ENCODE data around the gene RHBDF2.
A peak's percentile ranks its signal among the peaks of the same experiment; 100 is the strongest.

Gene RHBDF2

DNA sequence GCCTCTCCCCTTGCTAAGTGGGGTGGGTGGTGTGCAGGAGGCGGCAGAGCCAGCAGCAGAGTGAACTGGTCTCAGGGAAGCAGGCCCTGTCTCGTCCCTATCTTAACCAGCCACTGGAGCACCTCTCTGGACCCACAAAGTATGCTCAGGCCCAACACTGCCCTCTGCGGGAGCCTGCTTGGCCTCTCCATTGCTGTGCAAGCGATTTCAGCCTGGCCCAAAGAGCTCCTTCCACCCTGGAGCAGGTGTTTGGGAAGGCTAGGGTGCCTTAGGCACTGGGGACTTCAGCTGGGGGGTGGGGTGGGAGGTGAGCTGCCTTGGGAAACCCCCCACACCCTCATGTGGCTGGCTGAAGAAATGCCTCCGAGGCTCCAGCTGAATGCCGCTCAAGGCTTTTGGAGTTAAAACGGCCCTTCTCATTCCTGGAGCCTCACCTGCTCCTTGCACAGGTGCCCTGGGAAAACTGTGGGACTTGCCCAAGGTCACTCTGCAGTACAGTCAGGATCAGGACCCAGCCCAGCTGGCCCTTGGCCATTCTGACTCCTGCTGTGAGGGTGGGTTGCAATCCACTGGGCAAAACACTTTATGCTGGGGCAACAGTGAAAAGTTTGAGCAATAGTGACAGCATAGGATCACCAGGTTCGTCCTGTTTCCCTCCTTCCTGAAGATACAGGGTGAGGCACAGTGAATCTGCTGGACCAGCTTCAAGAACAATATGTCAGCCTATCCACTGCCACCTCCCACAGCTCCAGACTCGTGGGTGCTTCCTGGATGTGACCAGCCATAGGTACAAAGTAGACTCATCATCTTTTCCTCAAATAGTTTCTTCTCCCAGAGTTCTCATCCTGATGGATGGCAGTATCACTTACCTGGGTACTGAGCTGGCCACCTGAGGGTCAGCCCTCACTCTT is 42.4 kb downstream of the RHBDF2 start:
- peak; percentile 44 for DNase-seq

DNA sequence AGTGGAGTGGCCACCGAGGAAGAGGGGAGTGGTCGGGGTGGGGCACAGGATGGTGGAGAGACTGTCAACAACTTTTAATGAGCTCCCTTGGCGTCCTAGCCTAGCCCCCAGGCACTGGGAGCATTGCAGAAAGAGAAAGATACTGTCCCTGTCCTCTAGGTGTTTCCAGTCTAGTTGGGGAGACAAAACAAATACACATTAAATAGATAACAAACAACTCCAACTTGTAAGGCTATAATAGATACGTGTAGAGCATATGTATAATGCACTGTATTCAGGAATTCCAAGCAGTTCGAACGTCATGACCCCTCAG is 47.8 kb downstream of the RHBDF2 start:
- no peak for DNase-seq

DNA sequence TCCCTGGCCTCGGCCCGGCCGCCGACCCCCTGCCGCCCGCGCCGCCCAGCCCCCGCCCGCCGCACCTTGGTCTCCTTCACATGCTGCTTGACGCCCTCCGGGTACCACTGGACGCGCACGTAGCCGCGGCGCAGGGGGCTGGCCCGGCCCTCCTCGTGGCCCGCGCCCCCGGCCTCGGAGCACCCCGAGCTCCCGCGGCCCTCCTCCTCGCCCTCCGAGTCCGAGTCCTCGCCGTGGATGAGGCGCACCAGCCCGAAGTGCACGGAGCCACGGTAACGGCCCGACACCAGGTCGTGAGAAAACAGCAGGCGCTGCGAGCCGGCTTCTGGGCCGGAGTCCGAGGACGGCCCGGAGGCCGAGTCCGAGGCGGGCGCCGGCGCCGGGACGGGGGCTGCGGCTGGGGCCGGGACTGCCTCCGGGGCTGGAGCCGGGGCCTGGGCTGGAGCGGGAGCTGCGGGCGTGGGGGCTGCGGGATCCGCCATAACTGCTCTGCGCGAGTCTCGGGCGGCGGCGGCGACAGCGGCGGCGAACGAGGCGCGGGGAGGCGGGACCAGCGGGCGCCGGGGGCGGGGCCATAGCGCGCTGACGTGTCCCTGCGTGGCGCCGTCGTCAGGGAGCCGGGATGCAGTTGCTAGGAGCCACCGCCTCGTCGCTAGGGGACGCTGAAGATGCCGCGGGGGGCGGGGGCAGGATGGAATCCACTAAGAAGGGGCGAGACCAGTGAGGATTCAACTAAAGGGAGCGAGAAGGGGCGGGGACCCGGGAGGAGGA is 48.4 kb downstream of the RHBDF2 start, which contains the start of gene UBE2O:
Gene UBE2O, minus strand, starts transcription at position 493 of the 771 bp plus-strand sequence. Its CDS starts 11 bp downstream, at position 482.
- peak; percentile 86 for DNase-seq

DNA sequence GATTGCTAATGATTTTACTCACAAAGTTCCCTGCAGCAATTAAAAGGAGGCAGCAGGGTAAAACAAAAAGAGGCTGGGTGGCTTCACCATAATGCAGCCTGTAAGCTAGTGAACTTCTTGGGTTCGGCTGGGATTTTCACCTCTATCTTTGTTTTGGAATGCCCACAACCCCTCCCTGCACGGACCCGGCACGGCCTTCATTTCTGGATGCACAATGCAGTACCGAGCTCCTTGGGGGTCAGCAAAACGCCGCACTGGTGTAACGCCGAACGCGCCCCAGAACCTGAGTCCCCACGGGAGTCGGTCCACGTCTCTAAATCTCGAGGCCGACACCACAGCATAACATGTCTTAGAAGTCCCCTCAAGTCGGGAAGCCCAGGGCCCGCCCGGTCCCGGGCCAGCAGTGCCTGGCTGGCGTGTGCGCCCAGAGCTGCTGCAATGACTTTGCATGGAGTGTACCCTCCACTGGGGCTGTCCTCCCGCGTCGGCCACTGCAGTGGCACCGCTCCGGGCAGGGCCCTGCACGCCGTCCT is 49.0 kb downstream of the RHBDF2 start:
- DNase-seq, result no peak

DNA sequence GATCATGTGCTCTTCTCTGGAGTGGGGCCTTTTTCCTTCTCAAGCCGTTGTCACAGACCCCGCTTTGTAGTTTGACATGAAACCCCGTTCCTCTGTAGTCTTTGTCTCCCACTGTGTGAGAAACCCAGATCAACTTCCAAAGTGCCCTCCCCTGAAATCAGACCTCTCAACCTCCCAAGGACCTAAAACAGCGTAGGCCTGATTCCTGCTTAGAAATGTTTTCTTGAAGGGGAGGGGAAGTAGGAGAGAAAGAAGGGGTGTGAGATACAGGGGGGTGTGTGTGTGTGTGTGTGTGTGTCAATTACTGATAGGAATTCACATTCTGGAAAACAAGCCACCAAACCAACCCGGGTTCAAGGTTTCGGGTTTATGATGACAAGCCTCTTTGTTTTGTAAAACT is 49.7 kb downstream of the RHBDF2 start:
- no peak for DNase-seq

DNA sequence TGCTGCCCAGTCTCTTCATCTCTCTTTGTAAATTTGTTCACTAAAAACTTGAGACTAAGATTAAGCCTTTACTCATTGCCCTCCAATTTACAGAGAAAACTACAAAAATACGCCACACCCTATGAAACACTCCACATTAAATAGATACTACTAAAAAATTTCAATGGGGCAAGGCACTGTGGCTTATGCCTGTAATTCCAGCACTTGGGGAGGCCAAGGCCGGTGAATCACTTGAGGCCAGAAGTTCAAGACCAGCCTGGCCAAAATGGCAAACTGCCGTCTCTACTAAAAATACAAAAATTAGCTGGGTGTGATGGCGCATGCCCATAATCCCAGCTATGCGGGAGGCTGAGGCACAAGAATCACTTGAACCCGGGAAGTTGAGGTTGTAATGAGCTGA is 52.1 kb downstream of the RHBDF2 start:
- no peak for DNase-seq

DNA sequence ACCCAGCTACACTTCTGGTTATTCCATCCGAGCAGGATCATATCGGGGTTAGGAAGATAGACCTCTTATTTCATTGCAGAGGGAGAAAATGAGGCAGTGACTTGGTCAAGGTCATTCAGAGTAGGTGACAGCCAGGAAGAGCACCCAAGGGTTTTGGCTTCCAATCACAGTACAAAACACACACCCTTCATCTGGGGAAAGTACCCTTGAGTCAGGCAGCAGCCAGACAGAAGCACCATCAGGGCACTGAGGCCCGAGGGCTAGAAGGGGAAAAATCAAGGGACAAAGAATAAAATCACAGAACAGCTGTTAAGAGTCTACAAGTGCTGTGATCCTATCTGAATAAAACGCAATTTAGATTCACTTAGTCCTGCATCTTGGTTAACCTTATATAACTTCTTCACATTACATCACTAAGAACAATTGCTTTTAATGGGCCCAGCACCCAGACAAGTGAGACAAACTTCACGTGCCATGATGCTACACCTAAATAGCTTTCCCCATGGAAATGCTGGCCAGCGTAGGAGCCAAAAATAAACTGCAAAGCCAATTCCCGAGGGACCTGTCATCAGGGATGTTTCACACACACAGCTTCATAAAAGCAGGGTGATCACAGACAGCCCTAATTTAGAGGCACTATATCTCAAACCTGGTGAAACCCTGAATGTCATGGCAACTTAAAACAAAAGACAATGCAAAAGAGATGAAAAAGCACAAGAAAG is 53.1 kb downstream of the RHBDF2 start:
- peak; percentile 25 for DNase-seq

DNA sequence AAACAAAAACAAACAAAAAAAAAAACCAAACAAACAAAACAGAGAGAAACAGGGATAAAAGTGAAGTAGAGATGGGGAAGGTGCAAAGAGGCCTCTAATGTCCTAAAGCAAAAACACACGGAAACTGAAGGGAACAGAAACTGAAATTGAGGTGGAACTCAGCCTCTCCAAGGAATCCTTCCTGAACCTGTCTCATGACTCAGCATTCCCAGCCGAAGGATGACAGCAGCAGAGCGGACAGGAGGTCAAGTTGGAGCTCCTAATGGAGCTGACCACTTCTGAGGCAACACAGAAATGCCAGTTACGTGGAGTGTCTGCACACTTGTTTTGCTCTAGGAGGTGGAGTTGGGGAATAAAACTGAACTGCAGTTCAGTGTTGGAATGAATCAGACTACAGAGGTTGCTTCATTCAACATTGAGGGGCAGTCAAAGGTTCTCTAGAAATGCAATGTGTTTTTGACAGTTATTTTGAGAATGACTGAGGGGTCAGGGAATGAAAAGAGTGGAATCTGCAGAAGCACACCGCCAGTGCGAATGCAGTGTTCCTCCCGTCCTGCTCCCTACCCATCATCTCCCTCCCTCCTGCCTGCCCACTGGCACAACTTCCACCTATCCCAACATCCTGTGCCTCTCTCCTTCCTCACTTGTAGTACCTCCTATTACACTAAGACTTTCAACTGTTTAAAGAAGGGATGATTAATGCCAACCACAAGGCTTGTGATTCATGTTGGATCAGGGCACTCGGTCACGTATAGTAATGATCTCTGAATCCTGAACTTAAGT is 54.6 kb downstream of the RHBDF2 start:
- DNase-seq, result peak; percentile 56

DNA sequence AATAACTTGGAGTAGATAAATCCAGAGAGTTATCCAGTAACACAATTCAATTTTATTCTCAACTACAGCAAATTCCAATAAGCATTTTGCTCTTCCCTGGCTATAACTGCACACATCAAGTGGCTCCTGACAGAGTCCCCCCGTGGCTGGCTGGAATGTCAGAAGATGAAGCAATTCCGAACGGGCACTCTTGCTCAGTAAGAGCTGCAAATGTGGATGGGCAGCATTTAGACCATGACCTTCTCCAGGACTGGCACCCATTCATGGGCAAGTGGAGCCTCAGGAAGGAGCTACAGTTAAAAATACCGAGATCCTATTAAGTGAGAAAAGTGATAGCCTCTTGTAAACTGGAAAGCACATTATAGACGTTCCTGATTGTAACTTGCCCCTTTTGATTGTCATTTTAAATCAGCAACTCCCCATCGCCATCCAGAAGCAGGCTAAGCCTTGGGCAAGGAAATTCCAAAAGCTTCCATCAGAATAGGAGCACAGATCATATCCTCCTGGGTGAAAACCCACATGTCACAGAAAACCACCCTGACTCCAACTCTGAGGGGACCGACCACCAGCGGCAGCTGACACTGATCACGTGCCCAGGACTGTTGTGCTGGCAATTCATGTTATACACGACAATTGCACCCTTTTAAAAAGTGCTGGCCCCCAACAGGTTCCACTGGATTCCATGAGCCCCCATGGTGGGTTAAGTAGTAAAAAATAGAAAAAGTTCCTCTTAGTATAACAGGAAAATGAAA is 55.4 kb downstream of the RHBDF2 start:
- no peak for DNase-seq

DNA sequence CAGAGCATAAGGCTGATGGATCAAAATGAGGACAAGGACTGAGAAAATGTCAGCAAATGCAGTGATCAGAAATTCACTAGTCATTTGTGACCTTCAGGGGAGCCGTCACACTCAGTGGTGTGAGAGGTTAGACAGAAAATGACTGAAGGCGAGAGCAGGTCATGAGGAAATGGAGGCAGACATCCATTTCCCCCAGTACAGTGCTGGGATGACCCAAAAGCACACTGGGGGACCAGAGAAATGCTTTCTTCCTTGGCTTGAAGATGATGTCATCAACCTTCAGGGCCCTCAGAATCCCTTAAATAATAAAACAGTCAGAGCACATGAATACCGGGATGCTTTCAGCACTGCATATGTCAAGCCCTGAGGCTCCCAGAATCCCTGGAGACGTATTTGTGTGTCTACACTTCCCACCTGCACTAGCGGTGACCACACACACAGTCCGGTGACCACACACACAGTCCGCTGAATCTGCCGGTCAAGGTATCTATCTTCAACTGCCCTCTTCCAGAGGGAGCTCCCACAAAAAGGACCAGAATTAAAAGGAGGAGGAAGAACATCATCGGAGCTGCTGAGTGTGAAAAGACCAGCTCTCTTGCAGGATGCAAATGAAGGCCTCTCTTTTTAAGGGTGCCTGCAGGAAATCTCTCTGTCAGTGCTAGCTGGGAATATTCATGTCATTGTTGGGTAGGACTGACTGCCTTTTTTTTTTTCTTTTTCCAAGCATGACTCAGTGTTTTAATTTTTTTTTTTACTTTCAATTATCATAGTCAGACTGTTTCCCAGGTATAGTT is 56.5 kb downstream of the RHBDF2 start:
- peak; percentile 34 for DNase-seq

DNA sequence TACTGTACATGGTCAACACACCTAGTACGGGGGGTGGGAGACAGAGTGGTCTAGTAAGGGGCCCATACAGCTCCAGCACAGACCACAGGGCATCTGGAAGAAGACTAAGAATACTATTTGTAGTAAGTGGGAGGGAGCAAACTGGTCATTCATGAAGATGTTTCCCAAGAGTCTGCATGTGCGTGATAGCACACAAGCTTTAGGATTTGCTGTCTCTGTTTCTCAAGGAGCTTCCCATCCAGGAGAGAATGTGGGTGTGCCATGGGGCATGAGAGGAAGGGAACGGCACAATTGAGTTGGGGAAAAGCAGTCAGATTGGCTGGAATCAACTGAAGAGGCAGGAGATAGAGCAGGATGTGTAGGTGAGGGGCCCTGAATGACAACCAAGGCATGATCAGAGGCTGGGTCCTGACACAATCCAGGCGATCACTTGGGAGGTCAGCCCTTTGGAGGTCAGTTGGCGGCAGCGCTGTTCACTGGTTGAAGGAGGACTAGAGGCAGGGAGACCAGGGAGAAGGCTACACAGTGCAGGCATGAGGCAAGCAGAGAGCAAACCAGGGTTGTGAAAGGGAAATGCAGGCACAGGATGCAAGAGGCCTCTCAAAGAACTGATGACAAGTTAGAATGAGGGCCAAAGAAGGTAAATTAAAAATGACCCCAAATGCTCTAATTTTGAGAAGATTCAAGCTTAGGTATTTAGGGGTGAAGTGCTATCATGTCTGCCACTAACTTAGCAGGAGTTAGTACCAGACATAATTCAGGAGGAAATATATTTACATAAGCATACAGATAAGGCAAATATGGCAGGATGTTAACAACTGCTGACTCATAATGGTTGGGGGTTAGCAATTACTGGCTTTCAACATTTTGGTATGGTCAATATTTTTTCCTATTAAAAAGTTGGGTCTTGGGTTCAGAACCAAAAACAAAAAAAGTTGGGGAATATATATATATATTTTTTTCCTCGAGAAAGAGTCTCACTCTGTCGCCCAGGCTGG is 58.6 kb downstream of the RHBDF2 start:
- DNase-seq, result no peak

DNA sequence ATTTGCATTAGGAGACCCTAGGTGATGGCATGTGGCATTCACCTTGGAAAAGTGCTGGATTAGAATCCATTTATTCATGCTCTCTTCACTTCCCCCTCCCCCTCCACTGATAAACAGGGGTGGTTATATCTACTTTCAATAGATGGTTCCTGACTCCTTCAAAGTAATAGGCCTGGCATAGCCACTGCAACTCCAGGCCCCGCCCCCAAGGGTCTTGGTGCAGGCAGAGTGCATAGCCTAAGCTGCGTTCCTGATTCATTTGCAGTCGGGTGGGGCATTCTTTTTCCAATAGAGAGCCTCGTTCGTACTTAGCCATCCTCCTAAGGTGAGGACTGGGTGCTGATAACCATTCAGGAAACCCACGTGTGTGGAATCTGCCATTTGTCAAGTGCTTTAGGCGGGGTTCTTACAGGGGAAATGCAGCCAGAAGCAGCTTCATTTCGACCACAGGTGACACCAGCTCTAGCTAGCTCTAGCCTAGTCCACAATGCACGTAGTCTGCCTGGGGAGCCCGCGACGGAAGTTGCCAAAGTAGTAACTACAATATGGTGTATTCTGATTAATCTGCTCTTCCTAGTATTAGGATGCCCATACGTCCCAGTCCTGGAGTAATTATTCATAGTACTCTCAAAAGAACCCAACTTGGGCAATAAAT is 59.4 kb downstream of the RHBDF2 start:
- no peak for DNase-seq

DNA sequence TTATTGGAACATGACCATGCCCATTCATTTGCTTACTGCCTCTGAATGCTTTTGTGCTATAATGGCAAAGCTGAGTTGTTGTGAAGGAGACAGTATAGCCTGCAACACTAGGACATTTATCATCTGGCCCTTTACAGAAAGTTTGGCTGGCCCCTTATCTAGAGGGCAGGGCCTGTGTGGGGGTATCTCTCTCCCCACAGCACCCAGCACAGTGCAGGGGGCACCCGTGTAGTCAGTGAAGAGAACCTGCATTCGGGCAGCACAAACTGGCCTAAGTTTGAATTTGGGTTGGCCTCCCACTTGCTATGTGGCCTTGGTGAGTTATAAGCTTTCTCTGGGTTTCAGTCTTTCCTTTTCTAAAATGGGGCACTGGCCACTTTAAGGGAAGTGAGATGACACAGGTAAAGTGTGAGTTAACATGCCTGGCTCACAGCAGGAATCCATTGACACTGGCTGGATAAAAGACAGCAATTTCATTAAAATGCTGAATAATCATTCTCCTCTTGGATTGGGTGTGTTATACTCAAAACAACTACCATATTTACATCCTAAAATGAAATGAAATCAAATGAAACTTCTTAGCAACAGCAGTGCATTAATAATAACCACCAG is 60.4 kb downstream of the RHBDF2 start:
- DNase-seq, result no peak

DNA sequence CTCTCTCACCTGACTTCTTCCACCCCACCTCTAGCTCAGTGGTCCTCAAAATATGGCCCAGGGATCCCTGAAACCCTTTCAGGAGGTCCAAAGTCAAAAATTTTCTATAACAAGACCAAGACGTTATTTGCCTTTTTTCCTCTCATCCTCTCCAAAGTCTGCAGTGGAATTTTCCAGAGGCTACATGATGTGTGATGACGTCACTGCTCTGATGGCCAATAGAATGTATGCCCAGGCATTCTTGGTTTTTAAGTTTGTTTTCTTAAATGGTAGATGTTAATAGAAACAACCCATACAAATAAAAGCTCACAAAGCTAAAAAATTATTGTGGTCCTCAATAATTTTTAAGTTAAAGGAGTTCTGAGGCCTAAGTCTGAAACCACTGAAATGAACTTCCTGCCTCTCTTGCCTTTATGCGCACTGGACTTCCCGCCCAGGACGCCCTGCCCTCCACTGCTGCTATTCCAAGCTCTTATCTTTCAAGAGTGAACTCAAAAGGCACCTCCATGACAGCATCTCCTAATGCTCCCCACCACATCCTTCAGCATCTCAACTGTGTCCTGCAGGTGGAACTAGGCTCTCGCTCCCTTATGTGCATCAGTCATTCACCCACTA is 61.8 kb downstream of the RHBDF2 start:
- no peak for DNase-seq

DNA sequence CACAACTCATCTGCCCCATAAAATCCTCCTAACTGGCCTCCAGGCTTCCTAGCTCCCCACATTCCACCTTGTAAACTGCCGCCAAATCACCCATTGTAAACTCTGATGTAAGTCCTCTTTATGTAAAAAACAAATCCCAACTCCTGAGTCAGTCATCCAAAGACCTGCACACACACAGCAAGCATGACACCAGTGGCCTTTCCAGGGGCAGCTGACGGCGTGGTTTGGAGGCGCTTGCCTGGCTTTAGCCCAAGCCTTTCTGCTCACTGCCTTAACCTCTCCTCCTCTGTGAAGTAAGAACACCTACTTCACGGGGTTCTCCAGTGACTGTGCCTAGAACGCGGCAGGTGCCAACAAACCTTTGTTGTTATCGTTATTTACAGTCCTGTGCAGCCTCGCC is 62.3 kb downstream of the RHBDF2 start:
- no peak for DNase-seq

DNA sequence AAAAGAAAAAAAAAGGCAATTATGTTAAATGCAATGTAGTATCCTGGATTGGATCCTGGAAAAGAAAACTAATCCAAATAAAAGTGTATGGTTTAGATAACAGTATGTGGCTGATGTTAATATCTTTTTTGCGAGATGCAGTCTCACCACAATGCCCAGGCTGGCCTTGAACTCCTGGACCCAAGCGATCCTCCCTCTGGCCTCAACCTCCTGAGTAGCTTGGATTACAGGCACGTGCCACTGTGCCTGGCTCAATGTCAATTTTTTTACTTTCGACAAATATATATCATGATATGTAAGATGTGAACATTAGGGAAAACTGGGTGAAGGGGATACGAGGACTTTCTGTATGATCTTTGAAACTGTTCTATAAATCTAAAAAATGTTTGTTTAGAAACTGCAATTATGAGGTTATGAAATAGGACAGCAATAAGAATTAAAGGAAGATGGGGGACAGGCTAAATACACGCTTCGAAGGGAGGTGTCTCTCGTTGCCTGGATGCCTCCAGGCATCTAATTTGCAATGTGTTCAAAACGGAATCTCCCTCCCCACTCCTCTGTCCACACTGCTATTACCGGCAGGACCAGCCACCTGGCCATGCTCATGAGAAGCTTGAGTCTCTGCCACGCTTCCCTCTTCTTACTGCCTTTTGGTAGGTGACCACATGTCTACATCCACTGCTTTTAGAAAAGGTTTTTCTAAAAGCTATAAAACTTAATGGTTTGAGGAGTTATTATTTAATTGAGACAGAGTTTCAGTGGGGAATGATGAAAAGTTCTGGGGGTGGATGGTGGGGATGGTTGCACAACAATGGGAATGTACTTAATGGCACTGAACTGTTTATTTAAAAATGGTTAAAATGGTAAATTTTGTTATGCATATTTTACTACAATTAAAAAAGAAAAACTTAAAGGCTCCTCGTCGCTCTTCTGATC is 63.5 kb downstream of the RHBDF2 start:
- DNase-seq, result no peak
